22Rv1 (cell line): Measurements from ENCODE around the gene KCNT1.
"Not testable (repeated sequence)": the region's sequence is repeated elsewhere in the genome, so short reads cannot be mapped to it uniquely, and the experiment has no call there.

Experiments used
- H3K27ac ChIP-seq: fragments of 450-650 bp; 2 replicates; pipeline ENCODE4 v1.5.1; 2017
- ZFX ChIP-seq: fragments of 450-650 bp; IDR thresholded peaks from 2 replicates; pipeline ENCODE4 v1.6.1; 2017; ENCODE audit warnings: antibody characterized with exemption, borderline replicate concordance
- TF ChIP-seq, protein P1 (sequence below): fragments of 450-650 bp; IDR thresholded peaks from 2 replicates; pipeline ENCODE4 v1.5.1; 2017; ENCODE audit warnings: mild to moderate bottlenecking

Gene KCNT1

DNA sequence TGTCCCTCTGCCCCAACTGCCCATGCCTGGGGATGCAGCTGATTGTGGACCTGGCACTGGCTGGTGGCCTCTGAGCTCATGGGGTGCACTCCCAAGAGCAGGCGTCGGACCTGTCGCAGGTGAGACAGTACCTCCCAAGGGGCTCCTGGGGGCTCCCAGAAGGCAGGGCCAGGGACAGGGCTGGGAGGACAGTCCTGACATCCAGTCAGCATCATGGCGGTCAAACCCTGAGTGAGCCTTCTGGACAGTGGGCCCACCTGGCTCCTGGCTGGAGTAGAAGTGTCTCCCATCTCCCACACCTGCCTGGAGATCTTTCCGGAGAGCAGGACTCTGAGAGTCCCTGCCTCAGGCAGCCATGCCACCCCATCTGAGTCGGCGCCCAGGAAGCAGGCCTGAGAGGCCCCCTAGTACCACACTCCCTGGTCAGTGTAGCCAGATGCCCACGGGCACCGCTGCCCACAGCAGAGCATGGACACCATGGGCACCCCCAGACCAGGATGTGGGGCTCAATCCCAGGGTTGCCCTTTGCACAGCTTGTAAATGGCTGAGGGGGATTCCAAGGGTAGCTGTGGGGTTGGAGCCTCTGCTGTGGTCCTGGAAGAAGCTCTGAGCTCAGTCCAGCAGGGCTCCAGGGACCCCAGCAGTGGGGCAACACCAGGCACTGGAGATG is 32.2 kb upstream of the KCNT1 start:
- no peak for TF ChIP-seq ZFX
- TF ChIP-seq, protein P1, sequence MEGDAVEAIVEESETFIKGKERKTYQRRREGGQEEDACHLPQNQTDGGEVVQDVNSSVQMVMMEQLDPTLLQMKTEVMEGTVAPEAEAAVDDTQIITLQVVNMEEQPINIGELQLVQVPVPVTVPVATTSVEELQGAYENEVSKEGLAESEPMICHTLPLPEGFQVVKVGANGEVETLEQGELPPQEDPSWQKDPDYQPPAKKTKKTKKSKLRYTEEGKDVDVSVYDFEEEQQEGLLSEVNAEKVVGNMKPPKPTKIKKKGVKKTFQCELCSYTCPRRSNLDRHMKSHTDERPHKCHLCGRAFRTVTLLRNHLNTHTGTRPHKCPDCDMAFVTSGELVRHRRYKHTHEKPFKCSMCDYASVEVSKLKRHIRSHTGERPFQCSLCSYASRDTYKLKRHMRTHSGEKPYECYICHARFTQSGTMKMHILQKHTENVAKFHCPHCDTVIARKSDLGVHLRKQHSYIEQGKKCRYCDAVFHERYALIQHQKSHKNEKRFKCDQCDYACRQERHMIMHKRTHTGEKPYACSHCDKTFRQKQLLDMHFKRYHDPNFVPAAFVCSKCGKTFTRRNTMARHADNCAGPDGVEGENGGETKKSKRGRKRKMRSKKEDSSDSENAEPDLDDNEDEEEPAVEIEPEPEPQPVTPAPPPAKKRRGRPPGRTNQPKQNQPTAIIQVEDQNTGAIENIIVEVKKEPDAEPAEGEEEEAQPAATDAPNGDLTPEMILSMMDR: no peak

DNA sequence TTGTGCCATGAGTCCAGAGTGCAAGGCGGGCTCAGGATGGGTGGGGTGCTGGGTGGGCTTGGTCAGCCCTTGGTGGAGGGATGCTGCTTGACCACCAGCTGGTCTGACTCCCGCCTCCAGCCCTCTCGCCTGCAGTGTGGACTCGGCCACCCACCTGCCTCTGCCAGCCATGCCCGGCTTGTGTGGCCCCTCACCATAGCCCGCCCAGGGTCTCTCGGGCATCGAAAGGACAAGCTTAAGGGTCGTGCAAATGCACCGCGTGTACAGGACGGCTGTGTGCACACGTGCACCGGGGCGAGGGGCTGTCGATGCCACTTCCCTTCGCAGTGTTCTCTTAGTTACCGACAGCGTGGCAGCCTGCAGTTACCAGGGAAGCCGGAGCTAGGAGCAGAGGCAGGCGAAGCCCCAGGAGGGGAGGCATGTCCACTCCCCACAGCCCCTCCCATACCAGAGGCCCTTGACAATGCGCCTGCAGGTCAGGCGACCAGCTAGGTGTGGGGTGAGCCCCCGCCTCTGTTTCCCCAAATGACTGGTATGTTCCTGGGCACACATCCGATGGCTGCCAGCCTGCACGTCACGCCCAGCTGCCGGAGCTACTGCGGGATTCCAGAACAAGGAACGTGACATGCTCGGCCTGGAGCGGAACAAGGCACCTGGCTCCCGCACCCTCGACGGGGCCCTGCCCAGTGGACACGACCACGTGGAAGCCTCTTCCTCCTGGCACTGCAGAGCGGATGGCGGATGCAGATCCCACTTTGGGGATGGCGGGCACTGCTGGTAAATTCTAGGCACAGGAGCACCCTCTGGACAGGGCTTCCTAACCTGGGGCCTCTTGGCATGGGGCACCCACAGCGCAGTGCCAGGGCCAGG is 31.0 kb upstream of the KCNT1 start:
- no peak overlapping the region for H3K27ac ChIP-seq
- no peak for TF ChIP-seq ZFX
- TF ChIP-seq, protein P1: no peak

More for the DNA sequence above, 32.2 kb upstream of the KCNT1 start:
- H3K27ac ChIP-seq: no peak overlapping the region

DNA sequence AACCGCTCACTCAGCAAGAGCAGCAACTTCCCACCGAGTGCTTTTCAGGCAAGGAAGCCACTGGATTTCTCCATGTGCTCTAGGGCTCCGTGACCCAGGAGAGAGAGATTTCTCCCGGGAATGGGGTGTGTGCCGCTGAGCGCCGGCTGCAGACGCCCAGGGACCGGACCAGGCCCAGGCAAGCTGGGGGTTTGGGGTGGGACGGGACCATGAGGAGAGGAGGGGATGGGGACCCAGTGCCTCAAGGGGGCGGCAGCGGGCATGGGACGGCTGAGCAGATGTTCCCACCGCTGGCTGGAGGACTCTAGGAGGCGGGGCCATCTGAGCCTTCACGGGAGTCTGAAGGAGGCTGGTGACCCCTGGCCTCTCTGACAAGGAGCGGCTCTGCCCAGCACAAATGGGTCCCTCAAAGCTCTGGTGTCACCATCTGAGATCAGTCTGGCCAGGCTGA is 30.4 kb upstream of the KCNT1 start:
- TF ChIP-seq, protein P1: 0 out of 2 replicates have a peak, but pooled peaks have one; percentile 19
- TF ChIP-seq ZFX: no peak

DNA sequence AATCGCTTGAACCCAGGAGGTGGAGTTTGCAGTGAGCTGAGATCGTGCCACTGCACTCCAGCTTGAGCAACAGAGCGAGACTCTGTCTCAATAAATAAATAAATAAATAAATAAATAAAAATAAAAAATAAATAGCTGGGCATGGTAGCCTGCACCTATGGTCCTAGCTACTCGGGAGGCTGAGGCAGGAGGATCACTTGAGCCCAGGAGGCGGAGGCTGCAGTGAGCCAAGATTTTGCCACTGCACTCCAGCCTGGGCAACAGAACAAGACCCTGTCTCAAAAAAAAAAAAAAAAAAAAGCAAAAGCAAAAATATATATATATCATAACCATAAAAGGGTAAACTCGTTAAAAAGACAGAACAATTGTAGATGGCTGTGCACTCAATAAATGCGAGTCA is 29.2 kb upstream of the KCNT1 start:
- H3K27ac ChIP-seq: not testable (repeated sequence)

More for the DNA sequence above, 30.4 kb upstream of the KCNT1 start:
- no peak overlapping the region for H3K27ac ChIP-seq

DNA sequence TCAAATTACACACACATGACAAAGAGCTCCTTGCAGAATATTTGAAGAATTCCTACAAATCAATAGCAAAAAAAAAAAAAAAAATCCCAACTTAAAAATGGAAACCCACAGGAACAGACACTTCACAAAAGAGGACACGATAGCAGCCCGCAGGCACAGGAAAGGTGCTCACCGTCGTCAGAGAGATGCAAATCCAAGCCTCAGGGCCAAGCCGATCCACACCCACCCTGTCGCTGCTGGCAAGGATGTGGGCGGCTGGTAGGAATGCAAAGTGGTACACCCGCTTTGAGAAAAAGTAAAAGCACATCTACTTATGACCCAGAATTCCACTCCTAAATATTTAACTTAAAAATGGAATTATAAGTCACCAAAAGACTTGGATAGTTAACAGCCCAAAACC is 28.0 kb upstream of the KCNT1 start:
- no peak overlapping the region for H3K27ac ChIP-seq
- TF ChIP-seq ZFX: no peak
- TF ChIP-seq, protein P1: no peak

DNA sequence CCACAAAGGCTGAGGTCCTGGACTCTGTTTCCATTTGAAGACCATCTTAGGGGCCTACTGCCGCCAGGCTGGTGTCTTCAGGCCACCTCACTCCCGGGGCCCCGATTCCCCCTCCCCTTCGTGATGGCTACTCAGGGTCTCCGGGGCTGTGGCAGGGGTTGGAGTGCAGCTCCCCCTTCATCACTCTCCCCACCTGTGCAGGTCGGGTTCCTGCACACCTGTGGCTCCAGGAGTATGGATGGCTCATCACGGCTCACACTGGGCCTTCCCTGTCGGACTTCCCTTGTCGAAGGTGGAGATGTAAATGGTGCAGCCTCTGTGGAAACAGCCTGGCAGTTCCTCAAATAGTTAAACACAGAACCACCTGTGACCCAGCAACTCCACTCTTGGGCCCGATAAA is 27.0 kb upstream of the KCNT1 start:
- no peak for TF ChIP-seq ZFX
- TF ChIP-seq, protein P1: no peak
- no peak overlapping the region for H3K27ac ChIP-seq

DNA sequence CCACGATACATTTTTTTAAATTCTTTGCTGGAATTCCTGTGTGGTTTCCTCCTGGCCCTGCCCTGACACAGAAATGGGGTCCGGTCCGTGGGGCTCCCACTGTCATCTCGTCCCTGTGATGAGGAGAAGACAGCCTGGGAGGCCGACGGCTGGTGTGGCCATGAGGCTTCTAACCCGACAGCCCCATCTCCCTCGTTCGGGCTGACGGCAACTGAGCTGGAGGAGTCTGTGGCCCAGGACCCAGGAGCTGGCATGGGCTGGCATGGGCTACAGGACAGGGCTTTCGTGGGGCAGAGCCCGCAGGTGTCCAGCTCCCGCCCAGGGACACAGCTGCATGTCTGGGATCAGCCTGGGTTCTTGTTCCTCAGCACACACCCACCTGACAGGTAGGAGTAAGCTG is 25.1 kb upstream of the KCNT1 start:
- H3K27ac ChIP-seq: no peak overlapping the region
- no peak for TF ChIP-seq ZFX
- TF ChIP-seq, protein P1: no peak
